OCI-LY7 (cell line): ENCODE data around the gene NEMP2.

Source experiments
- CTCF ChIP-seq: fragments of 200-600 bp; sonication (generic); conservative IDR thresholded peaks from 2 replicates; pipeline ENCODE4 v1.5.1; 2014; ENCODE audit warnings: mild to moderate bottlenecking, antibody characterized with exemption, low read length, moderate library complexity, mixed read lengths
- EZH2phosphoT487 ChIP-seq: fragments of 200-600 bp; sonication (generic); IDR thresholded peaks from 2 replicates; pipeline ENCODE4 v1.6.1; 2018; ENCODE audit warnings: low read depth, borderline replicate concordance, mild to moderate bottlenecking, mixed run types, antibody characterized with exemption, low read length, moderate library complexity, mixed read lengths

- TF ChIP-seq CTCF (no peak), EZH2phosphoT487 (no peak)
Measured at GRCh38 chr2:190456833-190457232, 77.7 kb downstream of the NEMP2 start.
